NCI-H128 (cell line): Measurements from ENCODE around the gene MYMX.

Experiments
- DNase-seq: peaks from one replicate; lab custom pipeline; 2025; ENCODE audit not compliant: unreplicated experiment; lab: John Stamatoyannopoulos, UW

The MYMX gene

GRCh38 chr6:44249082-44249748 is 32.5 kb downstream of the MYMX start:
- DNase-seq = no peak

- DNase-seq = no peak
Observed at GRCh38 chr6:44250067-44250717, 33.5 kb downstream of the MYMX start.

- DNase-seq = no peak
Observed at GRCh38 chr6:44250718-44251123, 34.0 kb downstream of the MYMX start.

- DNase-seq = no peak
Observed at GRCh38 chr6:44251576-44252524, 35.1 kb downstream of the MYMX start.

GRCh38 chr6:44253307-44254101 is 36.8 kb downstream of the MYMX start:
- no peak for DNase-seq

- DNase-seq = no peak
Observed at GRCh38 chr6:44254191-44255104, 37.7 kb downstream of the MYMX start.

GRCh38 chr6:44255105-44255808 is 38.5 kb downstream of the MYMX start:
- no peak for DNase-seq

- DNase-seq = no peak
Observed at GRCh38 chr6:44255871-44256774, 39.4 kb downstream of the MYMX start.

GRCh38 chr6:44256775-44257024 is 40.0 kb downstream of the MYMX start:
- DNase-seq = no peak

- DNase-seq = no peak
Observed at GRCh38 chr6:44257025-44257752, 40.5 kb downstream of the MYMX start, which contains the start of gene SLC35B2. SLC35B2 (minus strand) TSS chr6:44257528; CDS start chr6:44257410, 118 bp downstream.

GRCh38 chr6:44257753-44258324 is 41.1 kb downstream of the MYMX start:
- no peak for DNase-seq

GRCh38 chr6:44258325-44258863 is 41.7 kb downstream of the MYMX start:
- no peak for DNase-seq

- DNase-seq = no peak
Observed at GRCh38 chr6:44258921-44259320, 42.2 kb downstream of the MYMX start.

- no peak for DNase-seq
Observed at GRCh38 chr6:44260011-44260410, 43.3 kb downstream of the MYMX start.

GRCh38 chr6:44260451-44261297 is 43.9 kb downstream of the MYMX start:
- no peak for DNase-seq

GRCh38 chr6:44261581-44261980 is 44.9 kb downstream of the MYMX start:
- no peak for DNase-seq
